Neural progenitor cell (in vitro differentiated cells): Measurements from ENCODE around the gene PRDM16. TPM values are rescaled to one million over a fixed set of nuclear protein-coding genes. Genes with fewer than 3 reads are reported as not detected.

Experiments used
- DNase-seq: peaks from one replicate; pipeline ENCODE4 v3.0.0-alpha.2; 2016; ENCODE audit warnings: low spot score
- H2AFZ ChIP-seq: fragments of 200-600 bp; sonication (generic); replicated peaks from 2 replicates; pipeline ENCODE4 v1.6.1; 2016; ENCODE audit warnings: antibody characterized with exemption
- H3F3A ChIP-seq: fragments of 200-600 bp; sonication (generic); 2 replicates; pipeline ENCODE4 v1.6.1; 2016; ENCODE audit warnings: antibody characterized with exemption, low read depth
- H3K27ac ChIP-seq: fragments of 200-600 bp; sonication (generic); 2 replicates; pipeline ENCODE4 v1.5.1; 2016; ENCODE audit warnings: mild to moderate bottlenecking
- H3K27me3 ChIP-seq: fragments of 200-600 bp; sonication (generic); 2 replicates; pipeline ENCODE4 v1.6.1; 2016; ENCODE audit warnings: mild to moderate bottlenecking, moderate library complexity
- H3K36me3 ChIP-seq: fragments of 200-600 bp; sonication (generic); 2 replicates; pipeline ENCODE4 v1.5.1; 2016
- H3K4me1 ChIP-seq: fragments of 200-600 bp; sonication (generic); 2 replicates; pipeline ENCODE4 v1.6.1; 2016; ENCODE audit warnings: mixed run types
- H3K4me2 ChIP-seq: fragments of 200-600 bp; sonication (generic); 2 replicates; pipeline ENCODE4 v1.6.1; 2016
- H3K4me3 ChIP-seq: fragments of 200-600 bp; sonication (generic); 2 replicates; pipeline ENCODE4 v1.5.1; 2016
- H3K79me2 ChIP-seq: fragments of 200-600 bp; sonication (generic); 2 replicates; pipeline ENCODE4 v1.6.1; 2016; ENCODE audit warnings: low read depth
- H3K9ac ChIP-seq: fragments of 200-600 bp; sonication (generic); 2 replicates; pipeline ENCODE4 v1.6.1; 2016
- H3K9me3 ChIP-seq: fragments of 200-600 bp; sonication (generic); 2 replicates; pipeline ENCODE4 v1.5.1; 2016; ENCODE audit warnings: low read depth
- H4K20me1 ChIP-seq: fragments of 200-600 bp; sonication (generic); 2 replicates; pipeline ENCODE4 v1.6.1; 2016; ENCODE audit warnings: low read depth
- H3K27ac Mint-ChIP-seq: 3 replicates; pipeline ENCODE4 v1.8.0; 2021; ENCODE audit warnings: mixed read lengths
- H3K27me3 Mint-ChIP-seq: 2 replicates; pipeline ENCODE4 v1.8.0; 2022; ENCODE audit warnings: low read depth, mild to moderate bottlenecking, inconsistent platforms, moderate library complexity, mixed read lengths; ENCODE audit not compliant: insufficient read depth
- H3K36me3 Mint-ChIP-seq: 3 replicates; pipeline ENCODE4 v1.8.0; 2021; ENCODE audit warnings: mixed read lengths
- H3K4me1 Mint-ChIP-seq: 3 replicates; pipeline ENCODE4 v1.8.0; 2021; ENCODE audit warnings: mixed read lengths
- H3K4me3 Mint-ChIP-seq: 3 replicates; pipeline ENCODE4 v1.8.0; 2021; ENCODE audit warnings: mild to moderate bottlenecking, moderate library complexity, mixed read lengths
- H3K9me3 Mint-ChIP-seq: 3 replicates; pipeline ENCODE4 v1.8.0; 2020; ENCODE audit warnings: mixed read lengths
- EZH2 ChIP-seq: fragments of 200-600 bp; sonication (generic); IDR thresholded peaks from 2 replicates; pipeline ENCODE4 v1.6.1; 2017; ENCODE audit warnings: antibody characterized with exemption, mild to moderate bottlenecking, moderate library complexity
- EZH2phosphoT487 ChIP-seq: fragments of 200-600 bp; sonication (generic); IDR thresholded peaks from 2 replicates; pipeline ENCODE4 v1.6.1; 2017; ENCODE audit warnings: antibody characterized with exemption
- total RNA-seq: library from RNA; depleted of rRNA; stranded (reverse); fragments of >200 nt; gene quantifications from 2 replicates; pipeline ENCODE4 v1.2.3, GENCODE V29; 2015; ENCODE audit warnings: low replicate concordance
- TF ChIP-seq, protein P1 (sequence below): fragments of 200-600 bp; sonication (generic); IDR thresholded peaks from 2 replicates; pipeline ENCODE4 v1.5.1; 2017; ENCODE audit warnings: antibody characterized with exemption, mild to moderate bottlenecking

Gene PRDM16
- total RNA-seq, 1 donor from 2014 or later: 1.9 TPM

DNA sequence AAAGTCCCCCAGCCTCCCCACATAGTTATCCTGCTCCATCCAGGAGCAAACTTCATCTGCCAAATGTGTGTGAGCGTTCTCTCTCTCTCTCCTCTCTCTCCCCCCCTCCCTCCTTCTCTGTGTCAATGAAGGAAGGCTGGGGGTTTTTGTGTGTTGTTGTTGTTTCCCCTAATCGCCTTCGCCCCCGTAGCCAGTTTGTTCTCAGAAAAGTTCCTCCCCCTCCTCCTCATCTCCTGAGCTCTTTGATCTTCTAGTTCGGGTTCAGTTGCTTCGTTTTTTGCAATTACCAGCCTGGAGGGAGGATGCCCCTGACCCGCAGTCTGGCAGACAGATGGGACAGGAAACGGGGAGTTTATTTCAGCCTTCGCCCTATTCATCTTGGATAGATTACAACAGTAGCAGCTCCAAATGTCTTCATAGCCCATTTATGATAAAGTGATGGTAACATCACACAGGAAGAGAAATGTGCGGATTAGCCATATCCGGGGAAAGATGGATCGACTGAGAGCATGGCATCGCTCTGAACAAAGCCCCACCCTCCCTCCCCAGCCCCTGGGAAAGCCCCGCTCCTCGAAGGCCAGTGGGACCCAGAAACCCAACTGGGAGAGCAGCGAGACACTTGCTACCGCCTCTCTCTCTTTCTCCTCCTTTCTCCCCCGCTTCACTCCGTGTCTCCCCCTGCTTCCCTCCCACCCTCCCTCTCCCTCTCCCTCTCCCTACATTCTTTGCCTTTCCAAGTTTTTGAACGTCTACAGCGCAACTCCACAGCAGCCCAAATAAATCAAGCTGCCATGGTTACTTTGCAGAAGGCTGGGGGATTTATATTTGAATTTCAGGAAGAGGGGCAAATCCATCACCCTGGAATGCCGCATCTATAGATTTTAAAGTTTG lies 245.7 kb downstream of the PRDM16 start:
- no peaks in the 10 kb centered on the region for H3K9me3 Mint-ChIP-seq
- DNase-seq: peak; percentile 65
- H3K79me2 ChIP-seq: no peaks in the 10 kb centered on the region
- no peaks in the 10 kb centered on the region for H3K9me3 ChIP-seq
- H3K27me3 Mint-ChIP-seq: peaks cover 10% of the 10 kb centered on the region
- H3K27me3 ChIP-seq: peaks cover 8% of the 10 kb centered on the region
- no peaks in the 10 kb centered on the region for H3K36me3 Mint-ChIP-seq
- peak overlapping the region; percentile 97 for H3K27ac Mint-ChIP-seq
- peaks cover 61% of the 10 kb centered on the region for H3K4me1 Mint-ChIP-seq
- no peaks in the 10 kb centered on the region for H3K36me3 ChIP-seq
- H3K27ac ChIP-seq: no peak overlapping the region
- peaks cover 37% of the 10 kb centered on the region for H3K4me1 ChIP-seq
- no peak overlapping the region for H3K9ac ChIP-seq
- H3F3A ChIP-seq: peaks cover 29% of the 10 kb centered on the region
- peak overlapping the region; percentile 71 for H3K4me3 Mint-ChIP-seq
- TF ChIP-seq, protein P1, sequence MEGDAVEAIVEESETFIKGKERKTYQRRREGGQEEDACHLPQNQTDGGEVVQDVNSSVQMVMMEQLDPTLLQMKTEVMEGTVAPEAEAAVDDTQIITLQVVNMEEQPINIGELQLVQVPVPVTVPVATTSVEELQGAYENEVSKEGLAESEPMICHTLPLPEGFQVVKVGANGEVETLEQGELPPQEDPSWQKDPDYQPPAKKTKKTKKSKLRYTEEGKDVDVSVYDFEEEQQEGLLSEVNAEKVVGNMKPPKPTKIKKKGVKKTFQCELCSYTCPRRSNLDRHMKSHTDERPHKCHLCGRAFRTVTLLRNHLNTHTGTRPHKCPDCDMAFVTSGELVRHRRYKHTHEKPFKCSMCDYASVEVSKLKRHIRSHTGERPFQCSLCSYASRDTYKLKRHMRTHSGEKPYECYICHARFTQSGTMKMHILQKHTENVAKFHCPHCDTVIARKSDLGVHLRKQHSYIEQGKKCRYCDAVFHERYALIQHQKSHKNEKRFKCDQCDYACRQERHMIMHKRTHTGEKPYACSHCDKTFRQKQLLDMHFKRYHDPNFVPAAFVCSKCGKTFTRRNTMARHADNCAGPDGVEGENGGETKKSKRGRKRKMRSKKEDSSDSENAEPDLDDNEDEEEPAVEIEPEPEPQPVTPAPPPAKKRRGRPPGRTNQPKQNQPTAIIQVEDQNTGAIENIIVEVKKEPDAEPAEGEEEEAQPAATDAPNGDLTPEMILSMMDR: no peak
- TF ChIP-seq EZH2phosphoT487 (no peak), EZH2 (no peak)
- peaks cover 8% of the 10 kb centered on the region for H4K20me1 ChIP-seq
- no peak overlapping the region for H2AFZ ChIP-seq
- peak overlapping the region; percentile 56 for H3K4me2 ChIP-seq
- H3K4me3 ChIP-seq: peak overlapping the region; percentile 4

DNA sequence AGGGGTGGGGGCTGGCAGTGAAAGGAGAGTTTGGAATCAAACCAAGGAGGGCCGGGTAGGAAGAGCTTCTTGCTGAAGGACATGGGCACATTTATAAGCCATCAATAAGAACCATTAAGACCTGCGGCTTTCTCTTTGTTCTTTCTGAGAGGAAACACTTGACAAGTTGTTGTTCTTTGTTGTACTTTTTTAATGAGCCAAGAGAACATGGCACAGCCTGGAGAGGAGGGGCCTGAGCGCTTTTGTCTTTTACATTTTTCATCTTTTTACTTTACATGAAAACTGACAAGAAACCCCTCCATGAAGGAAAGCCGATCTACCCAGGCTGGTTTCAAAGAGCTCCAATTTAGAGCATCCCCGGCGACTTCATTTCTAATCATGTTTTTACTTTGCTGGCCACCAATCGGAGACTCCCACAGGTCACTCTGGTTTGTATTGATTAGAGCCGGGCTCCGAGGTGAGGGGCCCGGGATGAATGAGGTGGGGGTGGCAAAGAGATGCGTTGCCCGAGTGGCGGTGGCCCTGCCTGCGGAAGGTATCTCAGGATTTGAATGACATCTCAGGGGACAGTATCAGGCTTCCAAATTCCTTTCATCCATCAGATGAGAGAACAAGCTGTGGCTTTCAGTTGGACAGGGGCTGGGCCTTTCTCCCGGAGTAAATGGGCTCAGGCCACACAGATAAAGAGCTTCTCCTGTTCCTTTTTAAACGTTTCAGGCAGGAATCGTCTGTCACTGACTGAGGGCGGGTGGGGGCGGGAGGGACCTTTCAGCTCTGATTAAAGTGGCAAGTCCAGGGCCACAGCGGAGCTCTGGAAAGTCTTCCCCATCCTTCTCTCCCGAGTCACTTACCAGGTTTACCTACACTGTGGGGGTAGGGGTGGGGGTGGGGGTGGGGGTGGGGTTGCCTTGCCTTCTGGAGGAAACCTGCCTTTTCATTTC lies 246.7 kb downstream of the PRDM16 start:
- Histone ChIP-seq H3K27me3 (peaks cover 8% of the 10 kb centered on the region), H3K4me1 (peaks cover 37% of the 10 kb centered on the region), H3F3A (peaks cover 29% of the 10 kb centered on the region), H3K4me2 (peak overlapping the region; percentile 56), H2AFZ (no peak overlapping the region), H4K20me1 (peaks cover 8% of the 10 kb centered on the region), H3K9me3 (no peaks in the 10 kb centered on the region), H3K36me3 (no peaks in the 10 kb centered on the region), H3K27ac (no peak overlapping the region), H3K4me3 (peak overlapping the region; percentile 4), H3K79me2 (no peaks in the 10 kb centered on the region), H3K9ac (no peak overlapping the region)
- no peaks in the 10 kb centered on the region for H3K36me3 Mint-ChIP-seq
- peak; percentile 70 for DNase-seq
- TF ChIP-seq EZH2phosphoT487 (no peak), EZH2 (no peak)
- TF ChIP-seq, protein P1: no peak
- peaks cover 59% of the 10 kb centered on the region for H3K4me1 Mint-ChIP-seq
- no peaks in the 10 kb centered on the region for H3K9me3 Mint-ChIP-seq
- H3K27ac Mint-ChIP-seq: peak overlapping the region; percentile 97
- H3K4me3 Mint-ChIP-seq: peak overlapping the region; percentile 71
- peaks cover 11% of the 10 kb centered on the region for H3K27me3 Mint-ChIP-seq

DNA sequence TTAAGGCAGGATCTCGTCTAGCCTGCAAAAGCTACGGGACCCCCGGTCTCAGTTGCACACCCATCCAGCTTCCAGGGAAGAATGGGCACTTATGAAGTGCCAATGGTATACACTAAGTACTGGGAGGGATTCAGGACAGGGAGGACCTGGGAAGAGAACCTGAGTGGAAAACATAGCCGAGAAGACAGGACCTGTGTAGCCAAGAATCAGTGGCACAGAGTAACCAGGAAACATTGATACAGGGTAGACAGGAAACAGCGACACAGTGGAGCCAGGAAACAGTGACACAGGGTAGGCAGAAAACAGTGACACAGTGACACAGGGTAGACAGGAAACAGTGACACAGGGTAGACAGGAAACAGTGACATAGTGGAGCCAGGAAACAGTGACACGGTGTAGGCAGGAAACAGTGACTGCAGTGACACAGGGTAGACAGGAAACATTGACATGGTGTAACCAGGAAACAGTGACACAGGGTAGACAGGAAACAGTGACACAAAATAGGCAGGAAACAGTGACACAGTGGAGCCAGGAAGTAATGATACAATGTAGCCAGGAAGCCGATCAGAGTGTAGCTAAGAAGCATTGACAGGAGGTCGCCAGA lies 247.4 kb downstream of the PRDM16 start:
- peaks cover 8% of the 10 kb centered on the region for H4K20me1 ChIP-seq
- H3K9me3 Mint-ChIP-seq: no peaks in the 10 kb centered on the region
- H3K4me3 Mint-ChIP-seq: peak overlapping the region; percentile 20
- H3K27ac Mint-ChIP-seq: no peak overlapping the region
- H3K27me3 Mint-ChIP-seq: peaks cover 9% of the 10 kb centered on the region
- no peaks in the 10 kb centered on the region for H3K79me2 ChIP-seq
- DNase-seq: no peak
- peaks cover 30% of the 10 kb centered on the region for H3F3A ChIP-seq
- H3K27me3 ChIP-seq: peaks cover 8% of the 10 kb centered on the region
- no peak overlapping the region for H3K4me3 ChIP-seq
- TF ChIP-seq, protein P1: no peak
- TF ChIP-seq EZH2phosphoT487 (no peak), EZH2 (no peak)
- no peak overlapping the region for H2AFZ ChIP-seq
- no peak overlapping the region for H3K27ac ChIP-seq
- no peak overlapping the region for H3K9ac ChIP-seq
- peak overlapping the region; percentile 56 for H3K4me2 ChIP-seq
- no peaks in the 10 kb centered on the region for H3K9me3 ChIP-seq
- H3K4me1 ChIP-seq: peaks cover 37% of the 10 kb centered on the region
- no peaks in the 10 kb centered on the region for H3K36me3 ChIP-seq
- peaks cover 56% of the 10 kb centered on the region for H3K4me1 Mint-ChIP-seq
- no peaks in the 10 kb centered on the region for H3K36me3 Mint-ChIP-seq
